ENCODE results near the gene MMP10.
"Not testable (repeated sequence)": the region's sequence is repeated elsewhere in the genome, so short reads cannot be mapped to it uniquely, and the experiment has no call there.

Gene MMP10

DNA sequence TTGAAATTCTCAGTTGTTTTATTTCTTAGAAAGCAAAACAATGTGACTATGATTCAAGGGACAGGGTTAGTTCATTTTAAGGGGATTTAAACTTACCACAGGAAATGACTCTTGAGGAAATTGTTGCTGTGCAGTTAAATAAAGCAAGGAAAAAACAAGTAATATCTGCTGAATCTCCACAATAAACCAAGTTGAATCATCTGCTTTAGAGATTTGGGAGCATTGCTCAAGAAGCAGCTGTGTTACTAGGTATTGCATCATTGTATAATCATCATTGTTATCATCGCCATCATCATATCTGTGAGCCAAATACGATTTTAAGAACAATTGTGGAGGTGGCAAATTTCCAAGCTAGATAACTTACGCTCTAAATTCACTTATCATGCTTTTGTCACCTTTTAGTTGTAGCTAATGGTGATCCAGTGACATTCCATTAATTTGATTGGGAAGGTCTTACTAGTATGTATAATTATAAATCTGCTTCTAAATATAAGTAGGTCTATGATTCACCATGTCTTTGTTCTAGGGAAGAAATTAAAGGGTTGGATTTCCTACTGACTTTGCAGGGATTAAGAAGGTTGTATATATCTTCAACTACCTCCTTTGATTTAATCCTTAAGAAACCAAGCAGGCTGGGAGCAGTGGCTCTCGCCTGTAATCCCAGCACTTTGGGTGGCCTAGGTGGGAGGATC is 19.9 kb downstream of the MMP10 start:
- peak; percentile 97 for DNase-seq (ENCODE audit: low read depth)
- no peak overlapping the region for H3K4me3 ChIP-seq (ENCODE audit: control insufficient read depth, low read depth, low read length)
- no peak for TF ChIP-seq CTCF (conservative IDR thresholded peaks at IDR 0.05; ENCODE audit: control insufficient read depth, insufficient read depth, low read depth, low read length)

DNA sequence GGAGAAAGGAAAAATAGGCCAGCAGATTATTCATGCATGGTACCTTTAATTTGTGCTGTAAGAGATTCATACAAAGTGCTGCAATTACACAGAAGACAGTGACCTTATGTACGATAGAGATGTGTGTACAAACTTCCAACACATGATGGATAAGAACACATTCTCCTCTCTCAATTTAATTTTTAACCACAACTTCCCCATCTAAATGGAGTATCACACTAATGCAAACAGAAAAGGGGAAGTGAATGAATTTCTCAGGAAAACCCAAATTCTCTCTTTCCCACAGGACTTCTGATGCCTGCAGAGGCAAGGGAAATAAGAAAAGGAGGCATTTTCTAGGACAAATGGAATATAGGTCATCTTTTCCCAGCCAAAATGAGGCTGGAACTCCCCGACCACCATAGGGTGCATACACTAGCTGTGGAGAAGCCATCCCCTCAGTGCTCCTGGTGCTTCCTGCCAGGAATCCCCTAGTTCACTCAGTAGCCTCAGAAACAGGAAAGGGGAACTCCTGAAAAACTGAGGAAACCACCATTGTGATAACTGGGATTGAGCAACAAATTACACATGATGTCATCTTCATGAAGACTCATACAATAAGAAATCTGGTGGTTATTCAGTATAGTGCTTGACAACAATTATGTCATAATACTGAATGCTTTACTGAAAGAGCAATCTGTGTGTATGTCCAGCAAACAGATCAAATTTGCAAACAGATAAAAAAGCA is 22.4 kb downstream of the MMP10 start:
- TF ChIP-seq CTCF (conservative IDR thresholded peaks at IDR 0.05; ENCODE audit: control insufficient read depth, insufficient read depth, low read depth, low read length) = no peak
- DNase-seq (ENCODE audit: low read depth) = peak; percentile 65
- H3K4me3 ChIP-seq (ENCODE audit: control insufficient read depth, low read depth, low read length) = no peak overlapping the region

DNA sequence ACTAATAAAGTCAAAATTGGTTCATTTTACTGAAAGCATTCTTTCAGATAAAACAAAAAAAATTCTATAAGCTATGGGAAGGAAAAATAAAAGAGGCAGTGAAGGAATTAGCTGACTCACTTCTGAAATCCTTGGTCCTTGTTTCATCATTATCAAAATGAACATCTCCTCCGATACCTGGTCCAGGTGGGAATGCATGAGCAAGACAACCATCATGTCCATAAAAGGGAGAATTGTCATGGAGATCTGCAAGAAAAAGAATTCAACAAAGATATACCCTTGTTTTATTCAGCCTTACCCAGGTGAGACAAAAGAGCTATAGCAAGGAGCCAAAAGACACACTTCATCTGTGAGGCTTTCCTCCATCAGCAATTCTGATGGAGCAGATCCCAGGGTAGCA is 27.2 kb downstream of the MMP10 start:
- no peak overlapping the region for H3K4me3 ChIP-seq (ENCODE audit: control insufficient read depth, low read depth, low read length)
- TF ChIP-seq CTCF (conservative IDR thresholded peaks at IDR 0.05; ENCODE audit: control insufficient read depth, insufficient read depth, low read depth, low read length) = no peak

DNA sequence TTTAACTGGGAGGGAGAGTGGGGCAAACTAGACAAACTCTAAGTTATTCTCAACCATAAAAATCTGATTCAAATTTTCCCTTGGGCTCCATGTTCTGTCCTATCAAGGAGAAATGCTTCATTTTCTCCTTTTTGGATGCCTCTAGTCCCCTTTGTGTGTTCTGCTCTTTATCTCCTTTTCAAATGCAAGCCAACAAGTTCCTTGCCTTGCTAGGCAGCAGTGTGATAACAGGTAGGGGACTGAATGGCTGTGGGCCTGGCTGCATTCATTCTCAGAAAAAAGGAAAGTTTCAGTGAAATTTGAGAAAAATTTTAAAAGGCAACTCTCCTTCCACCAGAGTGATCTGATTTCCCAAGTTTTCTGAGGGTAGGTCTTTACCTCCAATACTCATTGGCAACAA is 28.8 kb downstream of the MMP10 start:
- TF ChIP-seq CTCF (conservative IDR thresholded peaks at IDR 0.05; ENCODE audit: control insufficient read depth, insufficient read depth, low read depth, low read length) = no peak

More for the DNA sequence above, 27.2 kb downstream of the MMP10 start:
- no peak for DNase-seq (ENCODE audit: low read depth)

DNA sequence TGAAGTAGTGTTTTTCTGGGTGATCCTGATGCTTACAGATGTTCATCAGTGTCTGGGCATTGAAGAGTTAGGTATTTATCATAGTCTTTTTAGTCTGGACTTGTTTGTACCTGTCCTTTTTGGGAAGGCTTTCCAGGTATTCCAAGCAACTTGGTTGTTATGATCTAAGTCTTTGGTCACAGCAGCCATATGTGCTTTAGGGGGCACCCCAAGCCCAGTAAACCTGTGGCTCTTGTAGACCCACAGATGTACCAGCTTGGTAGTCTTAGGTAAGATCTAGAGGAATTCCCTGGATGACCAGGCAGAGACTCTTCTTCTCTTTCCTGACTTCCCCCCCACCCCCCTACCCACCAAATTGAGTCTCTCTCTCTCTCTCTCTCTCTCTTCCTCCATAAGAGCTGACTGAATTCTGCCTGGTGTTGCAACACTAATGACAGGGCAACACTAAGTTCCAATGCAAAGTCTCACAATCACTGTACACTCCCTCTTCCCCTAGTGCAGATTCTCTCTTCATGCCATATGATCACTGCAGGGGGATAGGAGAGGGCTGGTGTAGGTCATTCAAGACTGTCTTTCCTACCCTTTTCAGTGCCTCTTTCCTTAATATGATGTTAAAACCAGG is 31.2 kb downstream of the MMP10 start:
- no peak for TF ChIP-seq CTCF (conservative IDR thresholded peaks at IDR 0.05; ENCODE audit: control insufficient read depth, insufficient read depth, low read depth, low read length)
- H3K4me3 ChIP-seq (ENCODE audit: control insufficient read depth, low read depth, low read length) = no peak overlapping the region
- DNase-seq (ENCODE audit: low read depth) = no peak

More for the DNA sequence above, 28.8 kb downstream of the MMP10 start:
- DNase-seq (ENCODE audit: low read depth) = no peak
- no peak overlapping the region for H3K4me3 ChIP-seq (ENCODE audit: control insufficient read depth, low read depth, low read length)

DNA sequence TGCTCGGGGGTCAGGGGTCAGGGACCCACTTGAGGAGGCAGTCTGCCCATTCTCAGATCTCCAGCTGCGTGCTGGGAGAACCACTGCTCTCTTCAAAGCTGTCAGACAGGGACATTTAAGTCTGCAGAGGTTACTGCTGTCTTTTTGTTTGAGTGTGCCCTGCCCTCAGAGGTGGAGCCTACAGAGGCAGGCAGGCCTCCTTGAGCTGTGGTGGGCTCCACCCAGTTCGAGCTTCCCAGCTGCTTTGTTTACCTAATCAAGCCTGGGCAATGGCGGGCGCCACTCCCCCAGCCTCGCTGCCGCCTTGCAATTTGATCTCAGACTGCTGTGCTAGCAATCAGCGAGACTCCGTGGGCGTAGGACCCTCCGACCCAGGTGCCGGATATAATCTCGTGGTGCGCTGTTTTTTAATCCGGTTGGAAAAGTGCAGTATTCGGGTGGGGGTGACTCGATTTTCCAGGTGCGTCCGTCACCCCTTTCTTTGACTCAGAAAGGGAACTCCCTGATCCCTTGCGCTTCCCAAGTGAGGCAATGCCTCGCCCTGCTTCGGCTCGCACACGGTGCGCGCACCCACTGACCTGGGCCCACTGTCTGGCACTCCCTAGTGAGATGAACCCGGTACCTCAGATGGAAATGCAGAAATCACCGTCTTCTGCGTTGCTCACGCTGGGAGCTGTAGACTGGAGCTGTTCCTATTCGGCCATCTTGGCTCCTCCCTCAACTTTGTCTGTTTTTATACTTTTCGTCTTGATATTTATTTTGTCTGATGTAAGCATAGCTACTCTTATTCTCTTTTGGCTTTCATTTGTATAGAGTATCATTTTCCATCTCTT is 33.5 kb downstream of the MMP10 start:
- DNase-seq (ENCODE audit: low read depth); H3K4me3 ChIP-seq (ENCODE audit: control insufficient read depth, low read depth, low read length): not testable (repeated sequence)
